Measurements from ENCODE around the gene TMEM221.

The TMEM221 gene

GRCh38 chr19:17404015-17404414 is 44.5 kb downstream of the TMEM221 start:
- no peak for DNase-seq

- DNase-seq = peak; percentile 68
These were observed 45.2 kb downstream of the TMEM221 start for GRCh38 chr19:17402982-17403855.

GRCh38 chr19:17401628-17402027 is 46.8 kb downstream of the TMEM221 start:
- DNase-seq = no peak

GRCh38 chr19:17398902-17399527 is 49.5 kb downstream of the TMEM221 start:
- DNase-seq = no peak

DNA sequence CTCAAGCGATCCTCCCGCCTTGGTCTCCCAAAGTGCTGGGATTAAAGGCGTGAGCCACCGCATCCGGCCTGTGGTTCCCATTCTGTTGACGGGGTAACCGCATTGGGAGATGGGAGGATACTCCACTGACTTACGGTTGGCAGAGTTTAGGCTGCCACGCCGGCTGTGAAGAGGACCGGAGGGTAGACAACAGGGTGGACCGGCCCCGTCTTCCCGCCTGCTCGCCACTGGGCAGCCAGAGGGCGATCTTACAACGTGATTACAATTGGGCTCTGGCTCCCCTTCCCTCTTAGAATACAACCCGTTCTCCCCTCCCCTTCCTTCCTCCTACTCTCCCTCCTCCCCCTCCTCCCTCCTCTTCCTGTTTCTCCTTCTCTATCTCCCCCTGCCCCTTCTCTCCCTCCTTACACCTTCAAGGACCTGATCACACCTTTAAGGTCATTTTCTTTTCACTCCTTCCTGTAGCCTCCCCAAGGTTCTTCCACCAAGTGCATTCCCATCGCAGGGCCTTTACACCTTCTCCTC is 53.5 kb downstream of the TMEM221 start:
- peak; percentile 55 for DNase-seq

- no peak for DNase-seq
These were observed 54.6 kb downstream of the TMEM221 start, which contains the start of gene CCDC194 for GRCh38 chr19:17393914-17394313. Gene CCDC194 (minus strand): TSS chr19:17394196. CDS start chr19:17394158, 38 bp downstream.

DNA sequence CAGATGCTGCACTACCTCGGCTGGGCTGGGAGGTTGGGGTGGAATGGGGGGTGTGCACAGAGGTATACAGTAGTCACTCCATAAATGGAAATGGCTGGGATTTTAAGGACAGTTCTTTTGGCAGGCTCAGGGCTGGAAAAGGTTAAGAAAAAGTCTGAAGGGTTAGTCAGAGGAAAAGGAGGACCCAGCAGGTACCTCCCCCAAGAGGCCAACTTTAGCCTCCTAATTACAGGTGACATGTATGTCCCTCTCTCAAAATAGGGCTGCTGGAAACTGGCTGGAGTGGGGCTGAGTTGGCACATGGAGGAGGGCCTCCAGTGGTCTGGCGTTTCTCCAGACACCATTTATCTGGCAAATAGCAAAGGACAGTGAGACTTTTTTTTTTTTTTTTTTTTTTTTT is 55.5 kb downstream of the TMEM221 start:
- no peak for DNase-seq

GRCh38 chr19:17391371-17392151 is 56.9 kb downstream of the TMEM221 start:
- no peak for DNase-seq

GRCh38 chr19:17390665-17391370 is 57.6 kb downstream of the TMEM221 start:
- peak; percentile 96 for DNase-seq

- DNase-seq = peak; percentile 11
These were observed 58.4 kb downstream of the TMEM221 start for GRCh38 chr19:17389957-17390664.

- DNase-seq = no peak
These were observed 59.2 kb downstream of the TMEM221 start for GRCh38 chr19:17389288-17389687.

DNA sequence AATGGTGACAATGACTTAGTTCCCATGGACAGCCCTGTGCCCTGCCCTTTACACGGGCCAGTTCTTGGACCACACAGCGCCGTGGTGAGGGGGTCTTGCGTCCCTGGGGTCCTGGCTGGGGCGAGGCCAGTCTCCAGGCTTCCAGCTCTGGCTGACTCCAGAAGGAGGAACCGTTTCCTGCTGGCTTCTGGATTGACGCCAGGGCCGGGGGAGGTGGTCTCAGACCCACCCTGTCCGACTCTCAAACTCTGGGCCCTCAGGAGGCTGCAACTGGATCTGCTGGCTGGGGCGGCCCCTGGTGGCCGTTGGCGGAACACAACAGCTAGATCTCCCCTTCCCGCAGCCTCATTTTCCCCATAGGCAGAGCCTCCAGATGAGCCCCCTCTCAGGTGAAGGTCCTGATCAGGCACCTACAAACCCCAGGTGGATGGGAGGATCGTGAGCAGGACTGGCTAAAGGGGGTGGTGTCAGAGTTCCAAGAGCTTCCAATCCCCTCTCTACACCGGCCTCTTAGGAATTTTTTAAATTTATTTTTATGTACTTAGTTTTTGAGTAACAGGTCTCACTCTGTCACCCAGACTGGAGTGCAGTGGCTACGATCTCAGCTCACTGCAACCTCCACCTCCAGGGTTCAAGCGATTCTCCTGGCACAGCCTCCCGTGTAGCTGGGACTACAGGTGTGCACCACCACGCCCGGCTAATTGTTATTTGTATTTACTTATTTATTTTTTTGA is 62.4 kb downstream of the TMEM221 start:
- DNase-seq = peak; percentile 74

Measured in eye (tissue), 1 donor.